A673 (cell line): ENCODE measurements around the gene KLRG1.

ENCODE experiments used
- EZH2 ChIP-seq: fragments of 200-600 bp; sonication (generic); IDR thresholded peaks from 2 replicates; pipeline ENCODE4 v1.6.1; 2017; ENCODE audit warnings: borderline replicate concordance, low read depth, mild to moderate bottlenecking, mixed read lengths, antibody characterized with exemption, low read length; ENCODE audit not compliant: poor library complexity, severe bottlenecking
- TF ChIP-seq, protein P1 (sequence below): fragments of 300-800, 200-600 bp; sonication (generic); conservative IDR thresholded peaks from 2 replicates; pipeline ENCODE4 v1.5.1; 2017; ENCODE audit warnings: low read depth, mild to moderate bottlenecking, antibody characterized with exemption, low read length, moderate library complexity, mixed read lengths

GRCh38 chr12:9032202-9032964 lies 43.0 kb downstream of the KLRG1 start:
- TF ChIP-seq, protein P1, sequence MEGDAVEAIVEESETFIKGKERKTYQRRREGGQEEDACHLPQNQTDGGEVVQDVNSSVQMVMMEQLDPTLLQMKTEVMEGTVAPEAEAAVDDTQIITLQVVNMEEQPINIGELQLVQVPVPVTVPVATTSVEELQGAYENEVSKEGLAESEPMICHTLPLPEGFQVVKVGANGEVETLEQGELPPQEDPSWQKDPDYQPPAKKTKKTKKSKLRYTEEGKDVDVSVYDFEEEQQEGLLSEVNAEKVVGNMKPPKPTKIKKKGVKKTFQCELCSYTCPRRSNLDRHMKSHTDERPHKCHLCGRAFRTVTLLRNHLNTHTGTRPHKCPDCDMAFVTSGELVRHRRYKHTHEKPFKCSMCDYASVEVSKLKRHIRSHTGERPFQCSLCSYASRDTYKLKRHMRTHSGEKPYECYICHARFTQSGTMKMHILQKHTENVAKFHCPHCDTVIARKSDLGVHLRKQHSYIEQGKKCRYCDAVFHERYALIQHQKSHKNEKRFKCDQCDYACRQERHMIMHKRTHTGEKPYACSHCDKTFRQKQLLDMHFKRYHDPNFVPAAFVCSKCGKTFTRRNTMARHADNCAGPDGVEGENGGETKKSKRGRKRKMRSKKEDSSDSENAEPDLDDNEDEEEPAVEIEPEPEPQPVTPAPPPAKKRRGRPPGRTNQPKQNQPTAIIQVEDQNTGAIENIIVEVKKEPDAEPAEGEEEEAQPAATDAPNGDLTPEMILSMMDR = no peak
- no peak for TF ChIP-seq EZH2
